ENCODE data around the gene MTSS2.

DNA sequence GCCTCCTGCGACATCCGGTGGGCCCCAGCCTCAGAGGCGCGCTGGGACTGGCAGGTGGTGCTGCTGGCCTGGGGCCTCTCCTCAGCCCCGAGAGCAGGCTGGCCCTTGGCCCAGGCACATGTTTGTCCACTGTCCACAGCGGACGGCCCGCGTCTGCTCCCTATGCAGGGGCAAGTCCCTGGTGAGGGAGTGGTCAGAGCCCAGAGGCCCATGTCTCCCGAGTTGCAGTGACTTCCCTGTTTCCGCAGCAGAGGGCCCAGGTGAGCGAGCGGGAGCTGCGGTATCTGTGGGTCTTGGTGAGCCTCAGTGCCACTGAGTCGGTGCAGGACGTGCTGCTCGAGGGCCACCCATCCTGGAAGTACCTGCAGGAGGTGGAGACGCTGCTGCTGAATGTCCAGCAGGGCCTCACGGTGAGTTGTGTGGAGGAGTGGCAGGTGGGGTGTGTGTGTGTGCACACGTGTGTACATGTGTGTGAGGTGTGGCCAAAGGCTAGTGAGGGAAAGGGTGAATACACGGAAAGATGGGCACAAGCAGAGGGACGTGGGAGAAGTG lies 29.1 kb downstream of the MTSS2 start:
- no peak for TF ChIP-seq CTCF (conservative IDR thresholded peaks at IDR 0.05; ENCODE audit: low read depth, low read length)
- no peak for TF ChIP-seq EZH2 (IDR thresholded peaks at IDR 0.05; ENCODE audit: borderline replicate concordance, low read depth, low read length, poor library complexity, severe bottlenecking)
